HG02759 (cell line): ENCODE results near the gene RBM43.
A peak's percentile ranks its signal among the peaks of the same experiment; 100 is the strongest.
"Not testable (repeated sequence)": the region's sequence is repeated elsewhere in the genome, so short reads cannot be mapped to it uniquely, and the experiment has no call there.

ENCODE experiments used
- ATAC-seq: cut with Tn5 transposase; IDR thresholded peaks from one replicate; pipeline ENCODE4 v1.9.1; 2021; ENCODE audit warnings: mild to moderate bottlenecking, moderate library complexity; ENCODE audit not compliant: unreplicated experiment

The RBM43 gene

GRCh38 chr2:151261231-151261976 lies at the start of gene RBM43:
TSS of gene RBM43 (minus strand) at chr2:151261863. CDS start at chr2:151261727, 136 bp downstream.
- peak; percentile 94 for ATAC-seq

- not testable (repeated sequence) for ATAC-seq
These were observed 48.6 kb upstream of the RBM43 start for GRCh38 chr2:151310313-151310712.

- no peak for ATAC-seq
These were observed 45.0 kb upstream of the RBM43 start for GRCh38 chr2:151306621-151307020.

- no peak for ATAC-seq
These were observed 43.5 kb upstream of the RBM43 start for GRCh38 chr2:151305129-151305691.

- ATAC-seq: no peak
These were observed 41.2 kb upstream of the RBM43 start for GRCh38 chr2:151302879-151303278.

GRCh38 chr2:151302404-151302803 lies 40.7 kb upstream of the RBM43 start:
- ATAC-seq: no peak

- ATAC-seq: peak; percentile 52
These were observed 38.4 kb upstream of the RBM43 start for GRCh38 chr2:151299920-151300539.

- ATAC-seq: peak; percentile 95
These were observed 36.2 kb upstream of the RBM43 start for GRCh38 chr2:151297882-151298281.

GRCh38 chr2:151295926-151296325 lies 34.3 kb upstream of the RBM43 start:
- ATAC-seq: not testable (repeated sequence)

GRCh38 chr2:151292546-151292945 lies 30.9 kb upstream of the RBM43 start:
- no peak for ATAC-seq

GRCh38 chr2:151292141-151292540 lies 30.5 kb upstream of the RBM43 start:
- no peak for ATAC-seq

GRCh38 chr2:151291224-151291623 lies 29.6 kb upstream of the RBM43 start:
- no peak for ATAC-seq

- peak; percentile 25 for ATAC-seq
These were observed 28.6 kb upstream of the RBM43 start for GRCh38 chr2:151289972-151290866.

GRCh38 chr2:151287513-151288250 lies 26.0 kb upstream of the RBM43 start:
- ATAC-seq: no peak

GRCh38 chr2:151282401-151282800 lies 20.7 kb upstream of the RBM43 start:
- ATAC-seq: no peak

GRCh38 chr2:151280271-151280670 lies 18.6 kb upstream of the RBM43 start:
- ATAC-seq: no peak

GRCh38 chr2:151278487-151278886 lies 16.8 kb upstream of the RBM43 start:
- no peak for ATAC-seq

- no peak for ATAC-seq
These were observed 15.4 kb upstream of the RBM43 start for GRCh38 chr2:151277067-151277466.

- no peak for ATAC-seq
These were observed 13.6 kb upstream of the RBM43 start for GRCh38 chr2:151275291-151275690.

- no peak for ATAC-seq
These were observed 10.2 kb upstream of the RBM43 start for GRCh38 chr2:151271824-151272223.
